HEK293 (cell line): ENCODE measurements around the gene PPDPF.

ENCODE experiments used
- CTCF ChIA-PET: fragments of 350-600 bp; formaldehyde crosslinking; extraction: SDS; loops from one replicate; lab custom pipeline; 2021; ENCODE audit warnings: antibody characterized with exemption; lab: Yijun Ruan, JAX
- POLR2A ChIA-PET: fragments of 300-600 bp; formaldehyde crosslinking; extraction: SDS; loops from one replicate; lab custom pipeline; 2020; ENCODE audit warnings: antibody characterized with exemption, inconsistent platforms; lab: Yijun Ruan, JAX
- H3K27ac ChIP-seq: fragments of 200-500 bp; sonication (Bioruptor generic); 2 replicates; pipeline ENCODE4 v1.5.1; 2014; ENCODE audit warnings: low read depth, low read length, control low read depth, inconsistent platforms; ENCODE audit errors: extremely low read depth
- H3K36me3 ChIP-seq, 2 experiments: fragments of 200-500 bp in 1 of 2; sonication (Bioruptor generic) in 1 of 2; 1 replicate in 1 of 2; 2 replicates in 1 of 2; pipeline ENCODE4 v1.5.1; 2014 to 2017; ENCODE audit warnings: inconsistent platforms in 2 of 2, low read length in 2 of 2; ENCODE audit not compliant: control insufficient read depth in 2 of 2, insufficient read depth in 1 of 2
- H3K4me1 ChIP-seq: fragments of 200-500 bp; sonication (Bioruptor generic); 2 replicates; pipeline ENCODE4 v1.5.1; 2014; ENCODE audit warnings: mild to moderate bottlenecking, low read length, inconsistent platforms; ENCODE audit not compliant: control insufficient read depth, insufficient read depth
- H3K4me3 ChIP-seq: 2 replicates; pipeline ENCODE4 v1.5.1; 2011; ENCODE audit warnings: low read depth, mild to moderate bottlenecking, control low read depth, low read length, moderate library complexity
- H3K9me3 ChIP-seq: fragments of 200-500 bp; sonication (Bioruptor generic); 2 replicates; pipeline ENCODE4 v1.5.1; 2014; ENCODE audit warnings: low read depth, low read length, inconsistent platforms; ENCODE audit not compliant: control insufficient read depth, insufficient read depth
- REPIN1 ChIP-seq: fragments of 450-650 bp; formaldehyde crosslinking; IDR thresholded peaks from 2 replicates; pipeline ENCODE4 v1.5.1; 2017; ENCODE audit warnings: missing biosample characterization, missing genetic modification characterization, low read depth
- SP2 ChIP-seq: fragments of 450-650 bp; formaldehyde crosslinking; IDR thresholded peaks from 2 replicates; pipeline ENCODE4 v1.5.1; 2016; ENCODE audit warnings: missing biosample characterization, missing genetic modification characterization
- ZNF133 ChIP-seq: fragments of 450-650 bp; formaldehyde crosslinking; IDR thresholded peaks from 2 replicates; pipeline ENCODE4 v1.5.1; 2016; ENCODE audit warnings: missing biosample characterization, missing genetic modification characterization
- ZNF16 ChIP-seq: fragments of 450-650 bp; formaldehyde crosslinking; IDR thresholded peaks from 2 replicates; pipeline ENCODE4 v1.5.1; 2016; ENCODE audit warnings: low read depth, missing biosample characterization, missing genetic modification characterization
- ZNF174 ChIP-seq: fragments of 450-650 bp; formaldehyde crosslinking; IDR thresholded peaks from 2 replicates; pipeline ENCODE4 v1.5.0; 2017; ENCODE audit warnings: missing biosample characterization, mild to moderate bottlenecking, missing genetic modification characterization
- ZNF335 ChIP-seq: fragments of 450-650 bp; formaldehyde crosslinking; conservative IDR thresholded peaks from 2 replicates; pipeline ENCODE4 v1.5.1; 2016; ENCODE audit warnings: missing biosample characterization, missing genetic modification characterization
- ZNF366 ChIP-seq: fragments of 450-650 bp; formaldehyde crosslinking; conservative IDR thresholded peaks from 2 replicates; pipeline ENCODE4 v1.5.1; 2016; ENCODE audit warnings: missing biosample characterization, missing genetic modification characterization
- ZNF404 ChIP-seq: fragments of 450-650 bp; formaldehyde crosslinking; IDR thresholded peaks from 2 replicates; pipeline ENCODE4 v1.5.1; 2017; ENCODE audit warnings: missing biosample characterization, missing genetic modification characterization
- ZNF610 ChIP-seq: fragments of 450-650 bp; formaldehyde crosslinking; IDR thresholded peaks from 2 replicates; pipeline ENCODE4 v1.5.1; 2016; ENCODE audit warnings: missing biosample characterization, missing genetic modification characterization, borderline replicate concordance
- ZNF664 ChIP-seq: fragments of 450-650 bp; formaldehyde crosslinking; IDR thresholded peaks from 2 replicates; pipeline ENCODE4 v1.5.1; 2016; ENCODE audit warnings: missing biosample characterization, missing genetic modification characterization
- ZNF791 ChIP-seq: fragments of 450-650 bp; formaldehyde crosslinking; IDR thresholded peaks from 2 replicates; pipeline ENCODE4 v1.5.1; 2016; ENCODE audit warnings: missing biosample characterization, missing genetic modification characterization
- TF ChIP-seq, protein P1 (sequence below): fragments of 450-650 bp; formaldehyde crosslinking; IDR thresholded peaks from 2 replicates; pipeline ENCODE4 v1.5.1; 2016; ENCODE audit warnings: missing biosample characterization, missing genetic modification characterization, borderline replicate concordance
- TF ChIP-seq, protein P2 (sequence below): fragments of 450-650 bp; formaldehyde crosslinking; IDR thresholded peaks from 2 replicates; pipeline ENCODE4 v1.5.1; 2016; ENCODE audit warnings: missing biosample characterization, missing genetic modification characterization
- TF ChIP-seq, protein P3 (sequence below): fragments of 450-650 bp; formaldehyde crosslinking; IDR thresholded peaks from 2 replicates; pipeline ENCODE4; 2016; ENCODE audit warnings: missing biosample characterization, missing genetic modification characterization

The PPDPF gene

DNA sequence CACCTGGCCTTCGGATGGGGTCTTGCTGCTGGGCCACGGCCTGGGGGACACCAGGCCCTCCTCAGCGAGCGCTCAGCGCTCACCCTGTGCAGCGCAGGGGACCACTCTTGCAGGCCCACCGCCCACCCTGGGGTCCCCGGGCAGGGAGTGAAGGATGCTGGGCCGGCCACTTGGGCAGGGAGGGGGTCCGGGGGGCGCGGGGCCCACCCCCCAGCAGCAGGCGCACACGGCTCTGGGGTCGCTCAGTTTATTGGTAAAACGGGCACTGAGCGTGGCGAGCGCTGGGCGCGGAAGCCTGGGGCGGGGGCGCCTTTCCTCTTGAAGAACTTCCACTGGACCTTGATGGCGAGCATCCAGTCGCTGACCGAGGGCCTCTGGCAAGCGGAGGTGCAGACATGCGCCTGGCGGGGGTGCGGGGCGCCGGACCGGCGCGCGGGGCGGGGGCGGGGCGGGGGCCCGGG lies 32.8 kb upstream of the PPDPF start (continued):
- TF ChIP-seq ZNF404 (tag by site-specific recombination) = no peak
- TF ChIP-seq SP2 (tag by site-specific recombination) = no peak
- TF ChIP-seq ZNF791 (tag by site-specific recombination) = no peak

DNA sequence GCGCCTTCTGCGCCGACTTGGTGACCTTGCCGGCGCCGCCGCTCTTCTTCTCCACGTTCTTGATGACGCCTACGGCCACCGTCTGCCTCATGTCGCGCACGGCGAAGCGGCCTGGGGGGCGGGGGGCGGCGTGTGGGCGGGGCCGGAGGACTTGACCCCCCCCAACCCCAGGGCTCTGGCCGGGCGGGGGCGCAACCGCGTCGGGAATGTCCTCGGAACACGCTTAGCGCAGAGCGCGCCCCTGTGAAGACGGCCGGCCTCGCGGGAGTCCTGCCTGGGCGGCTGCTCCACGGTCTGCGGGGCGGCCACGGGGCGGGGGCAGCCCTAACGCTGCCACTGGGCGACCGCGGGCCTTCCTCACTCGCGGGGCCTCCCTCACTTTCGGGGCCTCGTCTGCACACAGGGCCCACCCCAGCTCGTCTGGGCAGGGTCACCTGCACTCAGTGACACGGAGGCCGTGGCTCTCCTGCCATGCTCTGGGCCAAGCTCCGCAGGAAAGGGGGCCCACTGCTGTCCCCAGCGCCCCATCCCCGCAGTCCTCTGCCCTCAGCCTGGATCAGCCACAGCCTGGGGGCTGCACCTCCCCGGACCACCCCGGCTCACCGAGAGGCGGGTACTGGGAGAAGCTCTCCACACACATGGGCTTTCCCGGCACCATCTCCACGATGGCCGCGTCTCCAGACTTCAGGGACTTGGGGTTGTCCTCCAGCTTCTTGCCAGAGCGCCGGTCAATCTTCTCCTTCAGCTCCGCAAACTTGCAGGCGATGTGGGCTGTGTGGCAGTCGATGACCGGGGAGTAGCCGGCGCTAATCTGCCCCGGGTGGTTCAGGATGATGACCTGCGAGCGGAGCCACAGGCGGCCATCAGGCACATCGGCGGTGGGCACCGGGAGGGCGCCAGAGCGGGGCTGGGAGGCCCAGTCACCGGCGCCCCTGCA lies 32.0 kb upstream of the PPDPF start:
- ChIA-PET CTCF (no interaction called here), POLR2A (interaction anchor here (0.6 to 1.5 kb wide), 2 partner anchors 14 to 386 kb away, joined by 3 read pairs; no protein-coding TSS in a partner anchor)
- no peak for TF ChIP-seq ZNF610
- TF ChIP-seq, protein P1, sequence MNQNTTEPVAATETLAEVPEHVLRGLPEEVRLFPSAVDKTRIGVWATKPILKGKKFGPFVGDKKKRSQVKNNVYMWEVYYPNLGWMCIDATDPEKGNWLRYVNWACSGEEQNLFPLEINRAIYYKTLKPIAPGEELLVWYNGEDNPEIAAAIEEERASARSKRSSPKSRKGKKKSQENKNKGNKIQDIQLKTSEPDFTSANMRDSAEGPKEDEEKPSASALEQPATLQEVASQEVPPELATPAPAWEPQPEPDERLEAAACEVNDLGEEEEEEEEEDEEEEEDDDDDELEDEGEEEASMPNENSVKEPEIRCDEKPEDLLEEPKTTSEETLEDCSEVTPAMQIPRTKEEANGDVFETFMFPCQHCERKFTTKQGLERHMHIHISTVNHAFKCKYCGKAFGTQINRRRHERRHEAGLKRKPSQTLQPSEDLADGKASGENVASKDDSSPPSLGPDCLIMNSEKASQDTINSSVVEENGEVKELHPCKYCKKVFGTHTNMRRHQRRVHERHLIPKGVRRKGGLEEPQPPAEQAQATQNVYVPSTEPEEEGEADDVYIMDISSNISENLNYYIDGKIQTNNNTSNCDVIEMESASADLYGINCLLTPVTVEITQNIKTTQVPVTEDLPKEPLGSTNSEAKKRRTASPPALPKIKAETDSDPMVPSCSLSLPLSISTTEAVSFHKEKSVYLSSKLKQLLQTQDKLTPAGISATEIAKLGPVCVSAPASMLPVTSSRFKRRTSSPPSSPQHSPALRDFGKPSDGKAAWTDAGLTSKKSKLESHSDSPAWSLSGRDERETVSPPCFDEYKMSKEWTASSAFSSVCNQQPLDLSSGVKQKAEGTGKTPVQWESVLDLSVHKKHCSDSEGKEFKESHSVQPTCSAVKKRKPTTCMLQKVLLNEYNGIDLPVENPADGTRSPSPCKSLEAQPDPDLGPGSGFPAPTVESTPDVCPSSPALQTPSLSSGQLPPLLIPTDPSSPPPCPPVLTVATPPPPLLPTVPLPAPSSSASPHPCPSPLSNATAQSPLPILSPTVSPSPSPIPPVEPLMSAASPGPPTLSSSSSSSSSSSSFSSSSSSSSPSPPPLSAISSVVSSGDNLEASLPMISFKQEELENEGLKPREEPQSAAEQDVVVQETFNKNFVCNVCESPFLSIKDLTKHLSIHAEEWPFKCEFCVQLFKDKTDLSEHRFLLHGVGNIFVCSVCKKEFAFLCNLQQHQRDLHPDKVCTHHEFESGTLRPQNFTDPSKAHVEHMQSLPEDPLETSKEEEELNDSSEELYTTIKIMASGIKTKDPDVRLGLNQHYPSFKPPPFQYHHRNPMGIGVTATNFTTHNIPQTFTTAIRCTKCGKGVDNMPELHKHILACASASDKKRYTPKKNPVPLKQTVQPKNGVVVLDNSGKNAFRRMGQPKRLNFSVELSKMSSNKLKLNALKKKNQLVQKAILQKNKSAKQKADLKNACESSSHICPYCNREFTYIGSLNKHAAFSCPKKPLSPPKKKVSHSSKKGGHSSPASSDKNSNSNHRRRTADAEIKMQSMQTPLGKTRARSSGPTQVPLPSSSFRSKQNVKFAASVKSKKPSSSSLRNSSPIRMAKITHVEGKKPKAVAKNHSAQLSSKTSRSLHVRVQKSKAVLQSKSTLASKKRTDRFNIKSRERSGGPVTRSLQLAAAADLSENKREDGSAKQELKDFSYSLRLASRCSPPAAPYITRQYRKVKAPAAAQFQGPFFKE = no peak
- TF ChIP-seq, protein P2, sequence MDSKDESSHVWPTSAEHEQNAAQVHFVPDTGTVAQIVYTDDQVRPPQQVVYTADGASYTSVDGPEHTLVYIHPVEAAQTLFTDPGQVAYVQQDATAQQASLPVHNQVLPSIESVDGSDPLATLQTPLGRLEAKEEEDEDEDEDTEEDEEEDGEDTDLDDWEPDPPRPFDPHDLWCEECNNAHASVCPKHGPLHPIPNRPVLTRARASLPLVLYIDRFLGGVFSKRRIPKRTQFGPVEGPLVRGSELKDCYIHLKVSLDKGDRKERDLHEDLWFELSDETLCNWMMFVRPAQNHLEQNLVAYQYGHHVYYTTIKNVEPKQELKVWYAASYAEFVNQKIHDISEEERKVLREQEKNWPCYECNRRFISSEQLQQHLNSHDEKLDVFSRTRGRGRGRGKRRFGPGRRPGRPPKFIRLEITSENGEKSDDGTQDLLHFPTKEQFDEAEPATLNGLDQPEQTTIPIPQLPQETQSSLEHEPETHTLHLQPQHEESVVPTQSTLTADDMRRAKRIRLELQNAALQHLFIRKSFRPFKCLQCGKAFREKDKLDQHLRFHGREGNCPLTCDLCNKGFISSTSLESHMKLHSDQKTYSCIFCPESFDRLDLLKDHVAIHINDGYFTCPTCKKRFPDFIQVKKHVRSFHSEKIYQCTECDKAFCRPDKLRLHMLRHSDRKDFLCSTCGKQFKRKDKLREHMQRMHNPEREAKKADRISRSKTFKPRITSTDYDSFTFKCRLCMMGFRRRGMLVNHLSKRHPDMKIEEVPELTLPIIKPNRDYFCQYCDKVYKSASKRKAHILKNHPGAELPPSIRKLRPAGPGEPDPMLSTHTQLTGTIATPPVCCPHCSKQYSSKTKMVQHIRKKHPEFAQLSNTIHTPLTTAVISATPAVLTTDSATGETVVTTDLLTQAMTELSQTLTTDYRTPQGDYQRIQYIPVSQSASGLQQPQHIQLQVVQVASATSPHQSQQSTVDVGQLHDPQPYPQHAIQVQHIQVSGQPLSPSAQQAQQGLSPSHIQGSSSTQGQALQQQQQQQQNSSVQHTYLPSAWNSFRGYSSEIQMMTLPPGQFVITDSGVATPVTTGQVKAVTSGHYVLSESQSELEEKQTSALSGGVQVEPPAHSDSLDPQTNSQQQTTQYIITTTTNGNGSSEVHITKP (tag by site-specific recombination) = no peak
- TF ChIP-seq ZNF16 (tag by site-specific recombination) = no peak
- no peak for TF ChIP-seq ZNF174
- TF ChIP-seq REPIN1 (tag by site-specific recombination) = no peak
- no peak for TF ChIP-seq ZNF335 (tag by site-specific recombination)
- TF ChIP-seq ZNF133 = no peak
- TF ChIP-seq, protein P3, sequence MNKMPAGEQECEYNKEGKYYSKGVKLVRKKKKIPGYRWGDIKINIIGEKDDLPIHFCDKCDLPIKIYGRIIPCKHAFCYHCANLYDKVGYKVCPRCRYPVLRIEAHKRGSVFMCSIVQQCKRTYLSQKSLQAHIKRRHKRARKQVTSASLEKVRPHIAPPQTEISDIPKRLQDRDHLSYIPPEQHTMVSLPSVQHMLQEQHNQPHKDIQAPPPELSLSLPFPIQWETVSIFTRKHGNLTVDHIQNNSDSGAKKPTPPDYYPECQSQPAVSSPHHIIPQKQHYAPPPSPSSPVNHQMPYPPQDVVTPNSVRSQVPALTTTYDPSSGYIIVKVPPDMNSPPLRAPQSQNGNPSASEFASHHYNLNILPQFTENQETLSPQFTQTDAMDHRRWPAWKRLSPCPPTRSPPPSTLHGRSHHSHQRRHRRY (tag by site-specific recombination) = no peak
- TF ChIP-seq ZNF366 = no peak
- no peak for TF ChIP-seq ZNF664 (tag by site-specific recombination)
- no peak for TF ChIP-seq ZNF404 (tag by site-specific recombination)
- H3K36me3 ChIP-seq = peaks cover 13 to 49% of the 10 kb centered on the region in 2 experiments; a peak in 2 of 3 replicates
- no peak overlapping the region for H3K27ac ChIP-seq
- H3K9me3 ChIP-seq = no peaks in the 10 kb centered on the region
- H3K4me3 ChIP-seq = no peak overlapping the region
- H3K4me1 ChIP-seq = no peaks in the 10 kb centered on the region
